ENCODE results near the gene FAM89A.
"Not testable (repeated sequence)": the region's sequence is repeated elsewhere in the genome, so short reads cannot be mapped to it uniquely, and the experiment has no call there.

Gene FAM89A

GRCh38 chr1:231022543-231022942, 17.5 kb downstream of the FAM89A start:
- not testable (repeated sequence) for H3K27me3 ChIP-seq (replicated peaks; ENCODE audit: control insufficient read depth, insufficient read depth, low read length, poor library complexity, severe bottlenecking); H3K4me1 ChIP-seq (ENCODE audit: control insufficient read depth, insufficient read depth, low read length, poor library complexity, severe bottlenecking); DNase-seq; H3K9me3 ChIP-seq (ENCODE audit: control insufficient read depth, low read length); H3K27ac ChIP-seq (ENCODE audit: insufficient read depth, low read length, poor library complexity, severe bottlenecking); H3K4me3 ChIP-seq (ENCODE audit: insufficient read depth, low read depth, low read length, poor library complexity, severe bottlenecking); H3K36me3 ChIP-seq (ENCODE audit: control insufficient read depth, insufficient read depth, low read length)

- H3K4me1 ChIP-seq (ENCODE audit: control insufficient read depth, insufficient read depth, low read length, poor library complexity, severe bottlenecking): no peaks in the 10 kb centered on the region
- no peak for DNase-seq
- H3K27ac ChIP-seq (ENCODE audit: insufficient read depth, low read length, poor library complexity, severe bottlenecking): no peak overlapping the region
- no peaks in the 10 kb centered on the region for H3K9me3 ChIP-seq (ENCODE audit: control insufficient read depth, low read length)
- no peaks in the 10 kb centered on the region for H3K36me3 ChIP-seq (ENCODE audit: control insufficient read depth, insufficient read depth, low read length)
- no peaks in the 10 kb centered on the region for H3K27me3 ChIP-seq (replicated peaks; ENCODE audit: control insufficient read depth, insufficient read depth, low read length, poor library complexity, severe bottlenecking)
- no peak overlapping the region for H3K4me3 ChIP-seq (ENCODE audit: insufficient read depth, low read depth, low read length, poor library complexity, severe bottlenecking)
These were observed 18.5 kb downstream of the FAM89A start for GRCh38 chr1:231021540-231022031.

GRCh38 chr1:231020816-231021215, 19.2 kb downstream of the FAM89A start:
- no peak overlapping the region for H3K4me3 ChIP-seq (ENCODE audit: insufficient read depth, low read depth, low read length, poor library complexity, severe bottlenecking)
- H3K36me3 ChIP-seq (ENCODE audit: control insufficient read depth, insufficient read depth, low read length): no peaks in the 10 kb centered on the region
- no peak for DNase-seq
- H3K9me3 ChIP-seq (ENCODE audit: control insufficient read depth, low read length): no peaks in the 10 kb centered on the region
- no peaks in the 10 kb centered on the region for H3K27me3 ChIP-seq (replicated peaks; ENCODE audit: control insufficient read depth, insufficient read depth, low read length, poor library complexity, severe bottlenecking)
- H3K4me1 ChIP-seq (ENCODE audit: control insufficient read depth, insufficient read depth, low read length, poor library complexity, severe bottlenecking): no peaks in the 10 kb centered on the region
- H3K27ac ChIP-seq (ENCODE audit: insufficient read depth, low read length, poor library complexity, severe bottlenecking): no peak overlapping the region

- Histone ChIP-seq H3K27ac (ENCODE audit: insufficient read depth, low read length, poor library complexity, severe bottlenecking) (no peak overlapping the region), H3K27me3 (replicated peaks; ENCODE audit: control insufficient read depth, insufficient read depth, low read length, poor library complexity, severe bottlenecking) (no peaks in the 10 kb centered on the region)
- no peak for DNase-seq
These were observed 19.9 kb downstream of the FAM89A start for GRCh38 chr1:231020139-231020601.

GRCh38 chr1:231019711-231020110, 20.3 kb downstream of the FAM89A start:
- no peak overlapping the region for H3K27ac ChIP-seq (ENCODE audit: insufficient read depth, low read length, poor library complexity, severe bottlenecking)

More at GRCh38 chr1:231020139-231020601, 19.9 kb downstream of the FAM89A start:
- Histone ChIP-seq H3K9me3 (ENCODE audit: control insufficient read depth, low read length) (no peaks in the 10 kb centered on the region), H3K36me3 (ENCODE audit: control insufficient read depth, insufficient read depth, low read length) (no peaks in the 10 kb centered on the region), H3K4me1 (ENCODE audit: control insufficient read depth, insufficient read depth, low read length, poor library complexity, severe bottlenecking) (no peaks in the 10 kb centered on the region), H3K4me3 (ENCODE audit: insufficient read depth, low read depth, low read length, poor library complexity, severe bottlenecking) (no peak overlapping the region)

GRCh38 chr1:231016966-231017365, 23.1 kb downstream of the FAM89A start:
- no peak overlapping the region for H3K27ac ChIP-seq (ENCODE audit: insufficient read depth, low read length, poor library complexity, severe bottlenecking)
- no peaks in the 10 kb centered on the region for H3K27me3 ChIP-seq (replicated peaks; ENCODE audit: control insufficient read depth, insufficient read depth, low read length, poor library complexity, severe bottlenecking)
- no peaks in the 10 kb centered on the region for H3K9me3 ChIP-seq (ENCODE audit: control insufficient read depth, low read length)
- no peak for DNase-seq
- H3K4me1 ChIP-seq (ENCODE audit: control insufficient read depth, insufficient read depth, low read length, poor library complexity, severe bottlenecking): no peaks in the 10 kb centered on the region
- no peaks in the 10 kb centered on the region for H3K36me3 ChIP-seq (ENCODE audit: control insufficient read depth, insufficient read depth, low read length)
- no peak overlapping the region for H3K4me3 ChIP-seq (ENCODE audit: insufficient read depth, low read depth, low read length, poor library complexity, severe bottlenecking)

More at GRCh38 chr1:231019711-231020110, 20.3 kb downstream of the FAM89A start:
- DNase-seq: no peak
- H3K9me3 ChIP-seq (ENCODE audit: control insufficient read depth, low read length): no peaks in the 10 kb centered on the region
- H3K36me3 ChIP-seq (ENCODE audit: control insufficient read depth, insufficient read depth, low read length): no peaks in the 10 kb centered on the region
- H3K4me3 ChIP-seq (ENCODE audit: insufficient read depth, low read depth, low read length, poor library complexity, severe bottlenecking): no peak overlapping the region
- no peaks in the 10 kb centered on the region for H3K4me1 ChIP-seq (ENCODE audit: control insufficient read depth, insufficient read depth, low read length, poor library complexity, severe bottlenecking)
- H3K27me3 ChIP-seq (replicated peaks; ENCODE audit: control insufficient read depth, insufficient read depth, low read length, poor library complexity, severe bottlenecking): no peaks in the 10 kb centered on the region

GRCh38 chr1:231016234-231016633, 23.8 kb downstream of the FAM89A start:
- no peak overlapping the region for H3K4me3 ChIP-seq (ENCODE audit: insufficient read depth, low read depth, low read length, poor library complexity, severe bottlenecking)
- DNase-seq: no peak
- H3K9me3 ChIP-seq (ENCODE audit: control insufficient read depth, low read length): no peaks in the 10 kb centered on the region
- H3K4me1 ChIP-seq (ENCODE audit: control insufficient read depth, insufficient read depth, low read length, poor library complexity, severe bottlenecking): no peaks in the 10 kb centered on the region
- H3K36me3 ChIP-seq (ENCODE audit: control insufficient read depth, insufficient read depth, low read length): no peaks in the 10 kb centered on the region
- no peaks in the 10 kb centered on the region for H3K27me3 ChIP-seq (replicated peaks; ENCODE audit: control insufficient read depth, insufficient read depth, low read length, poor library complexity, severe bottlenecking)
- H3K27ac ChIP-seq (ENCODE audit: insufficient read depth, low read length, poor library complexity, severe bottlenecking): no peak overlapping the region

- H3K36me3 ChIP-seq (ENCODE audit: control insufficient read depth, insufficient read depth, low read length): no peaks in the 10 kb centered on the region
- no peaks in the 10 kb centered on the region for H3K4me1 ChIP-seq (ENCODE audit: control insufficient read depth, insufficient read depth, low read length, poor library complexity, severe bottlenecking)
- no peaks in the 10 kb centered on the region for H3K9me3 ChIP-seq (ENCODE audit: control insufficient read depth, low read length)
- H3K4me3 ChIP-seq (ENCODE audit: insufficient read depth, low read depth, low read length, poor library complexity, severe bottlenecking): no peak overlapping the region
- no peak for DNase-seq
- H3K27ac ChIP-seq (ENCODE audit: insufficient read depth, low read length, poor library complexity, severe bottlenecking): no peak overlapping the region
- H3K27me3 ChIP-seq (replicated peaks; ENCODE audit: control insufficient read depth, insufficient read depth, low read length, poor library complexity, severe bottlenecking): no peaks in the 10 kb centered on the region
These were observed 26.6 kb downstream of the FAM89A start for GRCh38 chr1:231013391-231014015.

- Histone ChIP-seq H3K27me3 (replicated peaks; ENCODE audit: control insufficient read depth, insufficient read depth, low read length, poor library complexity, severe bottlenecking) (no peaks in the 10 kb centered on the region), H3K36me3 (ENCODE audit: control insufficient read depth, insufficient read depth, low read length) (no peaks in the 10 kb centered on the region), H3K9me3 (ENCODE audit: control insufficient read depth, low read length) (no peaks in the 10 kb centered on the region), H3K4me3 (ENCODE audit: insufficient read depth, low read depth, low read length, poor library complexity, severe bottlenecking) (no peak overlapping the region), H3K27ac (ENCODE audit: insufficient read depth, low read length, poor library complexity, severe bottlenecking) (no peak overlapping the region), H3K4me1 (ENCODE audit: control insufficient read depth, insufficient read depth, low read length, poor library complexity, severe bottlenecking) (no peaks in the 10 kb centered on the region)
- DNase-seq: no peak
These were observed 28.1 kb downstream of the FAM89A start for GRCh38 chr1:231011963-231012362.

GRCh38 chr1:231011360-231011759, 28.7 kb downstream of the FAM89A start:
- H3K27ac ChIP-seq (ENCODE audit: insufficient read depth, low read length, poor library complexity, severe bottlenecking): no peak overlapping the region
- no peak for DNase-seq
- no peaks in the 10 kb centered on the region for H3K4me1 ChIP-seq (ENCODE audit: control insufficient read depth, insufficient read depth, low read length, poor library complexity, severe bottlenecking)
- H3K9me3 ChIP-seq (ENCODE audit: control insufficient read depth, low read length): no peaks in the 10 kb centered on the region
- no peak overlapping the region for H3K4me3 ChIP-seq (ENCODE audit: insufficient read depth, low read depth, low read length, poor library complexity, severe bottlenecking)
- no peaks in the 10 kb centered on the region for H3K36me3 ChIP-seq (ENCODE audit: control insufficient read depth, insufficient read depth, low read length)
- H3K27me3 ChIP-seq (replicated peaks; ENCODE audit: control insufficient read depth, insufficient read depth, low read length, poor library complexity, severe bottlenecking): no peaks in the 10 kb centered on the region
